ENCODE results near the gene SND1.

The SND1 gene

DNA sequence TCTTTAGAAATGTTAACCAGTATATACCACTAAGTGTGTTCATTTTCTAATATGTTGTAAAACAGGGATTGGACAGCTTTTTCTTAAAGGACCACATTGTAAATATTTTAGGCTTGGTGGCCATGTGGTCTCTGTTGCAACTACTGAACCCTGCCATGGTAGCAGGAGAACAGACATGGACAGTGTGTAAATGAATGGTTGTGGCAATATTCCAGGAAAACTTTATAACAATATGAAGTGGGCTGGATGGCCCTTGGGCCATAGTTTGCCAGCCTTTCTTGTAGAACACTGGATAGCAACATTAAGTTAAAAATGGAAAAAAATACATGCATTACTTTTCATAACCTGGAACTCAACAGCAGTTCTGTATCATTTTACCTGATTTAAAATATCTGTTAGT, 61.0 kb downstream of the SND1 start:
- TF ChIP-seq, protein P1, sequence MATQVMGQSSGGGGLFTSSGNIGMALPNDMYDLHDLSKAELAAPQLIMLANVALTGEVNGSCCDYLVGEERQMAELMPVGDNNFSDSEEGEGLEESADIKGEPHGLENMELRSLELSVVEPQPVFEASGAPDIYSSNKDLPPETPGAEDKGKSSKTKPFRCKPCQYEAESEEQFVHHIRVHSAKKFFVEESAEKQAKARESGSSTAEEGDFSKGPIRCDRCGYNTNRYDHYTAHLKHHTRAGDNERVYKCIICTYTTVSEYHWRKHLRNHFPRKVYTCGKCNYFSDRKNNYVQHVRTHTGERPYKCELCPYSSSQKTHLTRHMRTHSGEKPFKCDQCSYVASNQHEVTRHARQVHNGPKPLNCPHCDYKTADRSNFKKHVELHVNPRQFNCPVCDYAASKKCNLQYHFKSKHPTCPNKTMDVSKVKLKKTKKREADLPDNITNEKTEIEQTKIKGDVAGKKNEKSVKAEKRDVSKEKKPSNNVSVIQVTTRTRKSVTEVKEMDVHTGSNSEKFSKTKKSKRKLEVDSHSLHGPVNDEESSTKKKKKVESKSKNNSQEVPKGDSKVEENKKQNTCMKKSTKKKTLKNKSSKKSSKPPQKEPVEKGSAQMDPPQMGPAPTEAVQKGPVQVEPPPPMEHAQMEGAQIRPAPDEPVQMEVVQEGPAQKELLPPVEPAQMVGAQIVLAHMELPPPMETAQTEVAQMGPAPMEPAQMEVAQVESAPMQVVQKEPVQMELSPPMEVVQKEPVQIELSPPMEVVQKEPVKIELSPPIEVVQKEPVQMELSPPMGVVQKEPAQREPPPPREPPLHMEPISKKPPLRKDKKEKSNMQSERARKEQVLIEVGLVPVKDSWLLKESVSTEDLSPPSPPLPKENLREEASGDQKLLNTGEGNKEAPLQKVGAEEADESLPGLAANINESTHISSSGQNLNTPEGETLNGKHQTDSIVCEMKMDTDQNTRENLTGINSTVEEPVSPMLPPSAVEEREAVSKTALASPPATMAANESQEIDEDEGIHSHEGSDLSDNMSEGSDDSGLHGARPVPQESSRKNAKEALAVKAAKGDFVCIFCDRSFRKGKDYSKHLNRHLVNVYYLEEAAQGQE (IDR thresholded peaks at IDR 0.05; ENCODE audit: low read depth) = no peak
- TF ChIP-seq NFIC (IDR thresholded peaks at IDR 0.05) (no peak), EGR1 (IDR thresholded peaks at IDR 0.05) (no peak)

DNA sequence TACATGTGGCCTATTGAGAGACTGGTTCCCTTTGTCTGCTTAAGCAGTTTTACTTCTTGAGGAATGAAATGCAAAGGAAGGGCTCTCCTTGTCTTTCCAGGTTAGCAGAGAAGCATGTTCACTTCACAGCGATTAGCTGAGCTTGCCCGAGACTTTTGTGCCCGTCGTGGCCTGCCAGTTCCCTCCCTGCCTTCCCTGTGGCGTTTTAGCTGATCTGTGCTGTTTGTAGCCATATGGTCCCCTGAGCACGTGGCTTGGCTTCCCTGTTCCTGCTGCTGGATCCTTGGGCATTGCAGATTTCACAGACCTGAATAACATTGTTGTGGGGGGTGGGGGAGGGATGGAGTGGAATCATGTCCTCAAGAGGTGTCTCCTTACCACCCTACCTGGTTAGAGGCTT, 61.8 kb downstream of the SND1 start:
- TF ChIP-seq CREB1 (IDR thresholded peaks at IDR 0.05; ENCODE audit: low read depth) = no peak
- no peak for TF ChIP-seq NFIC (IDR thresholded peaks at IDR 0.05)
- TF ChIP-seq, protein P2, sequence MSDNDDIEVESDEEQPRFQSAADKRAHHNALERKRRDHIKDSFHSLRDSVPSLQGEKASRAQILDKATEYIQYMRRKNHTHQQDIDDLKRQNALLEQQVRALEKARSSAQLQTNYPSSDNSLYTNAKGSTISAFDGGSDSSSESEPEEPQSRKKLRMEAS (IDR thresholded peaks at IDR 0.05) = no peak
- TF ChIP-seq, protein P1 (IDR thresholded peaks at IDR 0.05; ENCODE audit: low read depth) = no peak
- TF ChIP-seq, protein P3, sequence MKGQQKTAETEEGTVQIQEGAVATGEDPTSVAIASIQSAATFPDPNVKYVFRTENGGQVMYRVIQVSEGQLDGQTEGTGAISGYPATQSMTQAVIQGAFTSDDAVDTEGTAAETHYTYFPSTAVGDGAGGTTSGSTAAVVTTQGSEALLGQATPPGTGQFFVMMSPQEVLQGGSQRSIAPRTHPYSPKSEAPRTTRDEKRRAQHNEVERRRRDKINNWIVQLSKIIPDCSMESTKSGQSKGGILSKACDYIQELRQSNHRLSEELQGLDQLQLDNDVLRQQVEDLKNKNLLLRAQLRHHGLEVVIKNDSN (IDR thresholded peaks at IDR 0.05) = no peak
- no peak for TF ChIP-seq RAD21 (IDR thresholded peaks at IDR 0.05; ENCODE audit: low read depth)
- no peak for TF ChIP-seq TCF12 (IDR thresholded peaks at IDR 0.05; ENCODE audit: low read depth)
- TF ChIP-seq CEBPB (IDR thresholded peaks at IDR 0.05) = no peak
- TF ChIP-seq EP300 (IDR thresholded peaks at IDR 0.05; ENCODE audit: borderline replicate concordance) = no peak
- no peak for TF ChIP-seq EGR1 (IDR thresholded peaks at IDR 0.05)
- TF ChIP-seq YY1 (IDR thresholded peaks at IDR 0.05; ENCODE audit: low read depth) = no peak
- TF ChIP-seq TAF1 (IDR thresholded peaks at IDR 0.05; ENCODE audit: low read depth) = no peak
- no peak for TF ChIP-seq TEAD4 (IDR thresholded peaks at IDR 0.05)
- no peak for TF ChIP-seq ZBTB7A (IDR thresholded peaks at IDR 0.05; ENCODE audit: low read depth)
- TF ChIP-seq FOXM1 (IDR thresholded peaks at IDR 0.05; ENCODE audit: borderline replicate concordance, low read depth) = no peak

DNA sequence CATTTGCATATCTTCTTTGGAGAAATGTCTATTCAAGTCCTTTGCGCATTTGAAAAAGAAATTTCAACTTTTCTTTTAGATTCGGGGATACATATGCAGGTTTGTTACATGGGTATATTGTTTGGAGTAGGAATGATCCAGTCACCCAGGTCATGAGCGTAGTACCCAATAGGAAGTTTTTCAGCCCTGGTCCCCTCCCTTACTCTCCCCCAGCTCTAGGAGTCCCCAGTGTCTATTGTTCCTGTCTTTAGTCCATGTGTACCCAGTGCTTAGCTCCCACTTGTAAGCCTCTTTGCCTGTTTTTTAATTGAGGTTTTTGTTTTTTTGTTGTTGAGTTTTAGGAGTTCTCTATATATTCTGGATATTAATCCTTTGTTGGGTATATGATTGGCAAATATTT, 63.3 kb downstream of the SND1 start:
- TF ChIP-seq, protein P3 (IDR thresholded peaks at IDR 0.05) = no peak
- TF ChIP-seq NFIC (IDR thresholded peaks at IDR 0.05) = no peak
- TF ChIP-seq YY1 (IDR thresholded peaks at IDR 0.05; ENCODE audit: low read depth) = no peak
- TF ChIP-seq TEAD4 (IDR thresholded peaks at IDR 0.05) = no peak
- TF ChIP-seq TCF12 (IDR thresholded peaks at IDR 0.05; ENCODE audit: low read depth) = no peak
- no peak for TF ChIP-seq TAF1 (IDR thresholded peaks at IDR 0.05; ENCODE audit: low read depth)
- TF ChIP-seq, protein P1 (IDR thresholded peaks at IDR 0.05; ENCODE audit: low read depth) = no peak
- TF ChIP-seq, protein P2 (IDR thresholded peaks at IDR 0.05) = no peak
- TF ChIP-seq CEBPB (IDR thresholded peaks at IDR 0.05) = no peak
- TF ChIP-seq EGR1 (IDR thresholded peaks at IDR 0.05) = no peak
- TF ChIP-seq EP300 (IDR thresholded peaks at IDR 0.05; ENCODE audit: borderline replicate concordance) = no peak
- TF ChIP-seq ZBTB7A (IDR thresholded peaks at IDR 0.05; ENCODE audit: low read depth) = no peak
- TF ChIP-seq CREB1 (IDR thresholded peaks at IDR 0.05; ENCODE audit: low read depth) = no peak
- TF ChIP-seq RAD21 (IDR thresholded peaks at IDR 0.05; ENCODE audit: low read depth) = no peak
- no peak for TF ChIP-seq FOXM1 (IDR thresholded peaks at IDR 0.05; ENCODE audit: borderline replicate concordance, low read depth)

DNA sequence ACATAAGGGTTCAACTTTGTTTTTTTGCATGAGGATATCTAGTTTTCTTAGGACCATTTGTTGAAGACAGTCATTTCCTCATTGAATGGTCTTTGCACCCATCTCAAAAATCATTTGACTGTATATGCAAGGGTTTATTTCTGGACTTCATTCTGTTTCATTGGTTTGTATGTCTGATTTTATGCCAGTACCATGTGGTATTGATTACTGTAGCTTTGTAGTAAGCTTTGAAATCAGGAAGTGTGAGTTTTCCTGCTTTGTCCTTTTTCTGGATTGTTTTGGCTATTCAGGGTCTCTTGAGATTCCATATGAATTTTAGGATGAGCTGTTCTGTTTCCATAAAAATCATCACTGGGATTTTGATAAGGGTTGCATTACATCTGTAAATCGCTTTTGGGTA, 63.9 kb downstream of the SND1 start:
- no peak for TF ChIP-seq EGR1 (IDR thresholded peaks at IDR 0.05)
- no peak for TF ChIP-seq ZBTB7A (IDR thresholded peaks at IDR 0.05; ENCODE audit: low read depth)
- no peak for TF ChIP-seq FOXM1 (IDR thresholded peaks at IDR 0.05; ENCODE audit: borderline replicate concordance, low read depth)
- TF ChIP-seq, protein P3 (IDR thresholded peaks at IDR 0.05) = no peak
- TF ChIP-seq CEBPB (IDR thresholded peaks at IDR 0.05) = no peak
- no peak for TF ChIP-seq YY1 (IDR thresholded peaks at IDR 0.05; ENCODE audit: low read depth)
- no peak for TF ChIP-seq NFIC (IDR thresholded peaks at IDR 0.05)
- TF ChIP-seq CREB1 (IDR thresholded peaks at IDR 0.05; ENCODE audit: low read depth) = no peak
- TF ChIP-seq TEAD4 (IDR thresholded peaks at IDR 0.05) = no peak
- TF ChIP-seq, protein P1 (IDR thresholded peaks at IDR 0.05; ENCODE audit: low read depth) = no peak
- no peak for TF ChIP-seq TAF1 (IDR thresholded peaks at IDR 0.05; ENCODE audit: low read depth)
- TF ChIP-seq EP300 (IDR thresholded peaks at IDR 0.05; ENCODE audit: borderline replicate concordance) = no peak
- TF ChIP-seq, protein P2 (IDR thresholded peaks at IDR 0.05) = no peak
- TF ChIP-seq TCF12 (IDR thresholded peaks at IDR 0.05; ENCODE audit: low read depth) = no peak
- TF ChIP-seq RAD21 (IDR thresholded peaks at IDR 0.05; ENCODE audit: low read depth) = no peak

Measured in Ishikawa (cell line).